ENCODE data around the gene POU6F2.

The POU6F2 gene

DNA sequence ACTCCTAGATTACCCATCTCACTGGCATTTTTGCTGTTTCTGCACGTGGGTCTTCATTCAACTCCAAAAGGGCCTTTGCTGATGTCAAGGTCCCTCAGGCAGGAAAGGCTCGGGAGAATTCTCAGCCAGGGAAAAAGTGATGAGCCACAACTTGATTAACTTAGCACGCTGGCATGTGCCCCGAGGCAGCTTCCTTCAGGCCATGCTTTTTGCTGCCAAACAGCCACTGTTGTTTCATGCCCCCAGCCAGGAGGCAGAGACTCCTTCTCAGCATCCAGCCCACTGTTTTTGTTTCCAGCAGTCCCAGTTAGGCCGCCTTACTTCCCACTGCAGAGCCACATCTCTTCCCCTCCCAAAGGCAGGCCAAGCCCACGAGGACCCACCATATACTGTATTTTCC is 322.0 kb downstream of the POU6F2 start:
- no peak for TF ChIP-seq EZH2phosphoT487 (IDR thresholded peaks at IDR 0.05; ENCODE audit: borderline replicate concordance, low read length)
- TF ChIP-seq, protein P1, sequence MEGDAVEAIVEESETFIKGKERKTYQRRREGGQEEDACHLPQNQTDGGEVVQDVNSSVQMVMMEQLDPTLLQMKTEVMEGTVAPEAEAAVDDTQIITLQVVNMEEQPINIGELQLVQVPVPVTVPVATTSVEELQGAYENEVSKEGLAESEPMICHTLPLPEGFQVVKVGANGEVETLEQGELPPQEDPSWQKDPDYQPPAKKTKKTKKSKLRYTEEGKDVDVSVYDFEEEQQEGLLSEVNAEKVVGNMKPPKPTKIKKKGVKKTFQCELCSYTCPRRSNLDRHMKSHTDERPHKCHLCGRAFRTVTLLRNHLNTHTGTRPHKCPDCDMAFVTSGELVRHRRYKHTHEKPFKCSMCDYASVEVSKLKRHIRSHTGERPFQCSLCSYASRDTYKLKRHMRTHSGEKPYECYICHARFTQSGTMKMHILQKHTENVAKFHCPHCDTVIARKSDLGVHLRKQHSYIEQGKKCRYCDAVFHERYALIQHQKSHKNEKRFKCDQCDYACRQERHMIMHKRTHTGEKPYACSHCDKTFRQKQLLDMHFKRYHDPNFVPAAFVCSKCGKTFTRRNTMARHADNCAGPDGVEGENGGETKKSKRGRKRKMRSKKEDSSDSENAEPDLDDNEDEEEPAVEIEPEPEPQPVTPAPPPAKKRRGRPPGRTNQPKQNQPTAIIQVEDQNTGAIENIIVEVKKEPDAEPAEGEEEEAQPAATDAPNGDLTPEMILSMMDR (IDR thresholded peaks at IDR 0.05; ENCODE audit: low read depth, low read length, poor library complexity, severe bottlenecking): no peak
- Histone ChIP-seq H3K27me3 (ENCODE audit: control insufficient read depth, low read length) (no peaks in the 10 kb centered on the region), H3K27ac (ENCODE audit: low read depth, low read length) (no peak overlapping the region), H3K9me3 (ENCODE audit: control insufficient read depth, insufficient read depth, low read length) (no peaks in the 10 kb centered on the region), H3K4me2 (ENCODE audit: low read length) (no peak overlapping the region), H3K9me2 (replicated peaks; ENCODE audit: control insufficient read depth, low read length) (no peaks in the 10 kb centered on the region), H3F3A (ENCODE audit: control insufficient read depth, insufficient read depth) (no peaks in the 10 kb centered on the region), H3K4me3 (ENCODE audit: low read length) (no peak overlapping the region), H3K36me3 (ENCODE audit: control insufficient read depth, low read length) (no peaks in the 10 kb centered on the region), H3K4me1 (ENCODE audit: control insufficient read depth, low read length) (no peaks in the 10 kb centered on the region), H4K20me1 (ENCODE audit: control insufficient read depth, insufficient read depth, low read depth, low read length) (no peaks in the 10 kb centered on the region), H3K79me2 (ENCODE audit: control insufficient read depth, low read length) (no peaks in the 10 kb centered on the region)

DNA sequence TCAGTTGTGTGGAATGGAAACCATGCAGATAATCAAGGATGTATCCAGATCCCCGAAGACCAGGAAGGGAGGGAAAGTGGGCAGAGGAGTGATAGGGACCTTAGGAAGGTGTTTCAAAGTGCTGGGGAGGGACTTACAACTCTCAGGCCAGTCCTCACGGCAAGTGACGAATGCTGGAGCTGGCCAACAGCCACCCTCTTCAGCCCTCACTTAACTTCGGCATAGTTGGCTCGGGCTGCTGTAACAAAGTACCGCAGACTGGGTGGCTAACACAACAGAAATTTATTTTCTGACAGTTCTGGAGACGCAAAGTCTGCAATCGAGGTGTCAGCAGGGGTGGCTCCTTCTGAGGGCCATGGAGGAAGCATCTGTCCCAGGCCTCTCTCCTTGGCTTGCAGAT is 322.6 kb downstream of the POU6F2 start:
- Histone ChIP-seq H3K4me1 (ENCODE audit: control insufficient read depth, low read length) (no peaks in the 10 kb centered on the region), H3K27me3 (ENCODE audit: control insufficient read depth, low read length) (no peaks in the 10 kb centered on the region), H3K27ac (ENCODE audit: low read depth, low read length) (no peak overlapping the region), H3K4me2 (ENCODE audit: low read length) (no peak overlapping the region), H4K20me1 (ENCODE audit: control insufficient read depth, insufficient read depth, low read depth, low read length) (no peaks in the 10 kb centered on the region), H3K36me3 (ENCODE audit: control insufficient read depth, low read length) (no peaks in the 10 kb centered on the region), H3K9me2 (replicated peaks; ENCODE audit: control insufficient read depth, low read length) (no peaks in the 10 kb centered on the region), H3K9me3 (ENCODE audit: control insufficient read depth, insufficient read depth, low read length) (no peaks in the 10 kb centered on the region), H3K4me3 (ENCODE audit: low read length) (no peak overlapping the region), H3K79me2 (ENCODE audit: control insufficient read depth, low read length) (no peaks in the 10 kb centered on the region), H3F3A (ENCODE audit: control insufficient read depth, insufficient read depth) (no peaks in the 10 kb centered on the region)
- TF ChIP-seq, protein P1 (IDR thresholded peaks at IDR 0.05; ENCODE audit: low read depth, low read length, poor library complexity, severe bottlenecking): no peak
- no peak for TF ChIP-seq EZH2phosphoT487 (IDR thresholded peaks at IDR 0.05; ENCODE audit: borderline replicate concordance, low read length)

GRCh38 chr7:39301543-39301942 is 323.8 kb downstream of the POU6F2 start:
- H3K79me2 ChIP-seq (ENCODE audit: control insufficient read depth, low read length): no peaks in the 10 kb centered on the region
- H3K27me3 ChIP-seq (ENCODE audit: control insufficient read depth, low read length): 0 out of 2 replicates have a peak, but pooled peaks cover 4% of the 10 kb centered on the region
- no peaks in the 10 kb centered on the region for H3K4me1 ChIP-seq (ENCODE audit: control insufficient read depth, low read length)
- no peak for TF ChIP-seq EZH2phosphoT487 (IDR thresholded peaks at IDR 0.05; ENCODE audit: borderline replicate concordance, low read length)
- TF ChIP-seq, protein P1 (IDR thresholded peaks at IDR 0.05; ENCODE audit: low read depth, low read length, poor library complexity, severe bottlenecking): no peak
- no peak overlapping the region for H3K27ac ChIP-seq (ENCODE audit: low read depth, low read length)
- H3K9me3 ChIP-seq (ENCODE audit: control insufficient read depth, insufficient read depth, low read length): no peaks in the 10 kb centered on the region
- H3K4me2 ChIP-seq (ENCODE audit: low read length): no peak overlapping the region
- no peaks in the 10 kb centered on the region for H3K36me3 ChIP-seq (ENCODE audit: control insufficient read depth, low read length)
- no peak overlapping the region for H3K4me3 ChIP-seq (ENCODE audit: low read length)
- no peaks in the 10 kb centered on the region for H4K20me1 ChIP-seq (ENCODE audit: control insufficient read depth, insufficient read depth, low read depth, low read length)
- H3K9me2 ChIP-seq (replicated peaks; ENCODE audit: control insufficient read depth, low read length): no peaks in the 10 kb centered on the region
- no peaks in the 10 kb centered on the region for H3F3A ChIP-seq (ENCODE audit: control insufficient read depth, insufficient read depth)

All from DOHH2 (cell line).